C4-2B (cell line): ENCODE results near the gene MAP2.
A peak's percentile ranks its signal among the peaks of the same experiment; 100 is the strongest.
"Not testable (repeated sequence)": the region's sequence is repeated elsewhere in the genome, so short reads cannot be mapped to it uniquely, and the experiment has no call there.

Source experiments
- H3K27ac ChIP-seq: fragments of 450-650 bp; 2 replicates; pipeline ENCODE4 v1.5.1; 2017
- CTCF ChIP-seq: fragments of 450-650 bp; conservative IDR thresholded peaks from 2 replicates; pipeline ENCODE4 v1.5.1; 2017; ENCODE audit warnings: mild to moderate bottlenecking
- ZFX ChIP-seq: fragments of 450-650 bp; IDR thresholded peaks from 2 replicates; pipeline ENCODE4 v1.6.1; 2017

Gene MAP2

GRCh38 chr2:209473930-209474419 lies 50.1 kb downstream of the MAP2 start:
- TF ChIP-seq CTCF (no peak), ZFX (no peak)
- H3K27ac ChIP-seq, result no peak overlapping the region

- TF ChIP-seq ZFX (no peak), CTCF (no peak)
- H3K27ac ChIP-seq, result no peak overlapping the region
These were observed 51.1 kb downstream of the MAP2 start for GRCh38 chr2:209474960-209475359.

GRCh38 chr2:209476367-209477208 lies 52.7 kb downstream of the MAP2 start:
- TF ChIP-seq ZFX (no peak), CTCF (no peak)

GRCh38 chr2:209492296-209492695 lies 68.4 kb downstream of the MAP2 start:
- H3K27ac ChIP-seq, result not testable (repeated sequence)

More at GRCh38 chr2:209476367-209477208, 52.7 kb downstream of the MAP2 start:
- no peak overlapping the region for H3K27ac ChIP-seq

GRCh38 chr2:209495068-209495620 lies 71.3 kb downstream of the MAP2 start:
- peak overlapping the region; percentile 78 for H3K27ac ChIP-seq

- TF ChIP-seq CTCF (no peak), ZFX (no peak)
- H3K27ac ChIP-seq, result no peak overlapping the region; the same call in 1 of the 2 replicates
These were observed 72.2 kb downstream of the MAP2 start for GRCh38 chr2:209495855-209496585.

GRCh38 chr2:209496586-209496982 lies 72.7 kb downstream of the MAP2 start:
- TF ChIP-seq CTCF (no peak), ZFX (no peak)
- peak overlapping the region; percentile 58; the same call in 1 of the 2 replicates for H3K27ac ChIP-seq

GRCh38 chr2:209498614-209499013 lies 74.8 kb downstream of the MAP2 start:
- H3K27ac ChIP-seq, result peak overlapping the region; percentile 46
- TF ChIP-seq CTCF (no peak), ZFX (no peak)
